IPS DF 19.7 (cell line): ENCODE results near the gene ECT2L.

ENCODE experiments used
- DNase-seq: peaks from one replicate; pipeline ENCODE4 v3.0.0-alpha.2; 2013; ENCODE audit warnings: low read depth, low spot score

Gene ECT2L, protein sequence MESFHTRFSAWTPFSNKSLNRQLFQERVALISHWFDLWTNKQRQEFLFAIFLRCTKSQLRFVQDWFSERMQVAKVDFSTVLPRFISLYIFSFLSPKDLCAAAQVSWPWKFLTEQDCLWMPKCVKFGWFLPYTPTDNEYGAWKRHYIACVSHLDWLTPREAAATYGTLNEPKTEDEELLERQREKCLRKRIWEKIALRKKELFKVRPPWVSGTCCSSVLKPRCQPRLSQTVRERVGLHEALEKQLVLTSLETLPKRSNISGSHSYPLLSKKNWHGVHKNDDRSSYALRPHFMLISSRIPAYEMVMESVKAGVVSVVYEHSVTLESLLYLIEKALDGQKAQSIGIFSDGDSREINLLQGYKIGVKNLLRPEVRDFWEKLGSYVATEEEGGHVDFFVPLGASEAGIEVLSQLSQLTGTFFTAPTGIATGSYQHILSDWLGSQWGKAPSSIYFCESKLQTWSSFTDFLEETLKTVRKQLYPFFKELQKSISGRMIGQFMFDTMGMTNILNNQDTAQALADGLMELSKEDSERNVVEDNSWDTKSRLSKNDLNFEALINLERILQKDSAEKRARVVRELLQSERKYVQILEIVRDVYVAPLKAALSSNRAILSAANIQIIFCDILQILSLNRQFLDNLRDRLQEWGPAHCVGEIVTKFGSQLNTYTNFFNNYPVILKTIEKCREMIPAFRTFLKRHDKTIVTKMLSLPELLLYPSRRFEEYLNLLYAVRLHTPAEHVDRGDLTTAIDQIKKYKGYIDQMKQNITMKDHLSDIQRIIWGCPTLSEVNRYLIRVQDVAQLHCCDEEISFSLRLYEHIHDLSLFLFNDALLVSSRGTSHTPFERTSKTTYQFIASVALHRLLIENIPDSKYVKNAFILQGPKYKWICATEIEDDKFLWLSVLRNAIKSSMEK

DNA sequence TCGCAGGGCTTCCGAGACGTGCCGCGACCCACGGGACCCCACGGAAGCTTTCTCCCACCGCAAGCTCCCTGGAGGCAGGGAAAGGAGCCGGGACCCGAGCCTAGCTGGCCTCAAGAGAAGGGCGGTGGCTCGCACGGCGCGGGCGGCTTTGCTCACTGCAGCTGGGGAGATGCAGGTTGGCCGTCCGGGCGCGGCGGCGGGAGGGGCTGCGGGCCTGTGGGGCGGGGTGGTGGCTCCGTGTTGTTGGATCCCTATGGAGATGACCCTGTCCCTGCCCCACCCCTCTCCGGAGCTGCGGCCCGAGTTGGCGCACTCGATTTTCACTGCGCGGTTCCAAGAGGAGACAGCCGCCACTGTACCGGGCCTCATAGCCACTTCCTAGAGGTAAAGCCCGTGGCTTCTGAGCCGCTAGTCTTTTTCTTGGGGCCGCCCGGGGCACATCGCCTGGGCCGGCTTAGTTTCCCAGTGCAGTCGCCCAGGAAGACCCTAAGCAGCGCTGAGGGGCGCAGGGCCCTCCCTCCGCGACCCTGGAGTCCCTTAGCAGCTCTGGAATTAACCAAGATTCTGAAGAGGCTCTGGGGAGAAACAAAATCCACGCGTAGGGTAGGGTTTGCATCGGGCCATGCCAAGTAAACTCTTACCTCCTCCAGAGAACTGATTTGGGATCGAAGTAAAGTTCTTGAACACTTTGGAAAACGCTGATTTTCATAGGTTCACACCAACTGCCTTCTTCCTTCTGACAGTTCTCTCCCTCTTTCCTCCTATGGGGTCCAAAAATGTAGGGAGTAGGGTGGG is at the start of gene ECT2L:
TSS of gene ECT2L (plus strand) at position 279 of the 795 bp plus-strand sequence. CDS start 17,188 bp downstream, outside the sequence.
- DNase-seq = no peak

DNA sequence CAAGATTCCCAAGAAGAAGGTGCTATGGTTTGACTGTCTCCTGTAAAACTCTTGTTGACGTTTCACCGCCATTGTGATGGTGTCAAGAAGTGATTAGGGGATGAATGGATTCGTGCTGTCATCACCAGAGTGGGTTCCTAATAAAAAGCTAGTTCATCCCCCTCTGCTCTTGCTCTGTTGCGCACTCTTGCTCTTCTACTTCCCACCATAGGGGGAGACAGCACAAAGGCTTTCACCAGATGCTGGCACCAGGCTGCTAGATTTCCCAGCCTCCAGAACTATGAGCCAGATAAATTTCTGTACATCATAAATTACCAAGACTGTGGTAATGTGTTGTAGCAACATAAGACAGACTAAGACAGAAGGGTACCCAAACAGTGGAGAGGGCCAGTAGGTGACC is 43.9 kb upstream of the ECT2L start:
- no peak for DNase-seq

DNA sequence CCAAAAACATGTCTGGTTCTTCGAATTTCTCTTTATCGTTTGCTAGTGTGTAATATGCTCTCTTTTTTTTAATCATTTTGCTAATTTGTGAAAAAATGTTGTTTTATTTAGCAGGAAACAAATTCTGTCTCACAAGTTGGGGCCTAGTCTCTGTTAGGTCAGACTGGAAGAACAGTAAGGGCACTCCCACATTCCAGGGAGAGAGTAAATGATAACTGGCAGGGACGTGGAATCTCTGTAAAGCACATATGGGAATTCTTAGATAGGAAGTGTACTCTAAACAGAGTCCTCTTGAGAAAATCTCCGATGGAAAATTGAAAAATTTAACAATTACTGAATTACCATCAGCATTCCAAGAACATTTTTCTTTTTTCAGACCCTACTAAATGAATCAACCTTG is 38.8 kb upstream of the ECT2L start:
- DNase-seq = no peak

DNA sequence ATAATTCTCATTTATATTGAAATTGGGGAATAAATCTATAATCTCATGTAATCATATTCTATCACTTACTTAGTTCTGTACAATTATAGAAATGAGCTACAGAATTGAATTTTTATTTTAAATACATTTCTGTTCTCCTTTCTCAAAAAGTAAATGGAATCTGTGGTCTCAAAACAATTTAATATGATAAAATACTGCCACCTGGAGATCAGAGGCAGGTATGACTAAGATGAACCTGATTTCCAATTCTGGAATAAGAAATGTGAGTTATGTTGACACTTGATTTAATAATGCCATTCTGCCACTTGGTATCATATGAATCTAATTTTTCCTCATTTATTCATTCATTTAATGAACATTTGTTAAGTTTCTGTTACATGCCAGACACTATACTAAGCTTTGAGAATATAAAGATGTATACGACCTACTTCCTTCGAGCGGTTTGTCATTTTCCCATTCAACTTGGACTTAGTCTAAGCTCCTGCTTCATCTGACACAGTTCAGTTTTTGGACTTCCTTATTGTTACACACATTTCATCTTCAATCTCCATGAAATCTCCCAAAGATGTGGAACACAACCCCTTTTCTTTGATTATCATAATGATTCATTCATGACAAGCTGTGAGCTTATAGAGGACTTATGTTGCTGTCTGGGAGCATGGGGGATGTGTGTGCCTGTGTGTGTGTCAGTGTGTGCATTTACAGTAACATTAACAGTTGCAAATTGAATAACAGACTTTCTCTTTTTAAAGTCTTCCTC is 29.8 kb upstream of the ECT2L start:
- DNase-seq = no peak

DNA sequence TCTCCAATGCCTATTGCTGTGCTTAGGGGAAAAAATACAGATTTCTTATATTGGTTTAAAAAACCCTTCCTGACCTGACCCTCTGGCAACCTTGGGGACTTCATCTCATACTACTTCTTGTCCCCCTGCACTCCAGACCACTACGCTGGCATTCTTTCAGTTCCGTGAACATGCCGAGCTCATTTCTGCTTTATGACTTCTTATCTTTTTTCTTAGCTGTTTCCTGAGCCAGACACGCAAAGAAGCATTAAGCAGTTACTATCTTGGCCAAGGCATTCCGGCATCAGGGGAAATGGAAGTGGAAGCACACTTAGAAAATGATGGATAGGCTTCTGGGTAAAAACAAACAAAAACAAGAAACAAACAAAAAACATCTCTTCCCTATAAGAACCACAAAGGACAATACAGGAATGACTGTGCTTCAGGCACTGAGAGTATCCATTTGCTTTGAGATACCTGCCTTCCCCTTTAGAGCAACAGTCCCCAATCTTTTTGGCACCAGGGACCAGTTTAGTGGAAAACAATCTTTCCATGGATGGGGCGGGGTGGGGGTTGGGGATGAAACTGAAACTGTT is 26.7 kb upstream of the ECT2L start:
- DNase-seq = no peak

DNA sequence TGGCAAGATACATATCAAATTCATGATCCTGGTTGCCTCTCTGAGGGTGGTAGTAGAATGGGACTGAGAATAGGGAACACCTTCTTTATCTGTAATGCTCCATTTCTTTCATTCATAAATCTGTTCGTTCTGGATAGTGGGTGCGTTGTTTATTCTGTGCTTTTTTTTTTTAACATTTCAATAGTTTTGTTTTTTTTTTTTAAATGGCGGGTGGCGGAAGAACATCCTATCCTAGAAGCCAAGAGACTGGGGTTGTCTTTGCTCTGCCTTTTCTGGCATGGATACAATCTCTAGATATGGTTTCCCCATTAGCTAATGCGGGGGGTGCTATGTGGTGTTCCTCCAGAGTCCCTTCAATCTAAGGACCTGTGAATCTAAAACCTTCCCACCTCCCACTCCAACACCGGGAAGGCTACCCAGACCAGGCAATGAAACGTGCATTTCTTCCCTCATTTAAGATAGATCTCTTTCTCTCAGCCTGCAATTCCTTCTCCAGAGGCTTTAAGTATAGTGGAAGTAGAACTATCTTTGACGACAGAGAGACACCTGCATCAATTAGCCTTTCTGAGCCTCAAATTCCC is 23.2 kb upstream of the ECT2L start:
- DNase-seq = no peak

DNA sequence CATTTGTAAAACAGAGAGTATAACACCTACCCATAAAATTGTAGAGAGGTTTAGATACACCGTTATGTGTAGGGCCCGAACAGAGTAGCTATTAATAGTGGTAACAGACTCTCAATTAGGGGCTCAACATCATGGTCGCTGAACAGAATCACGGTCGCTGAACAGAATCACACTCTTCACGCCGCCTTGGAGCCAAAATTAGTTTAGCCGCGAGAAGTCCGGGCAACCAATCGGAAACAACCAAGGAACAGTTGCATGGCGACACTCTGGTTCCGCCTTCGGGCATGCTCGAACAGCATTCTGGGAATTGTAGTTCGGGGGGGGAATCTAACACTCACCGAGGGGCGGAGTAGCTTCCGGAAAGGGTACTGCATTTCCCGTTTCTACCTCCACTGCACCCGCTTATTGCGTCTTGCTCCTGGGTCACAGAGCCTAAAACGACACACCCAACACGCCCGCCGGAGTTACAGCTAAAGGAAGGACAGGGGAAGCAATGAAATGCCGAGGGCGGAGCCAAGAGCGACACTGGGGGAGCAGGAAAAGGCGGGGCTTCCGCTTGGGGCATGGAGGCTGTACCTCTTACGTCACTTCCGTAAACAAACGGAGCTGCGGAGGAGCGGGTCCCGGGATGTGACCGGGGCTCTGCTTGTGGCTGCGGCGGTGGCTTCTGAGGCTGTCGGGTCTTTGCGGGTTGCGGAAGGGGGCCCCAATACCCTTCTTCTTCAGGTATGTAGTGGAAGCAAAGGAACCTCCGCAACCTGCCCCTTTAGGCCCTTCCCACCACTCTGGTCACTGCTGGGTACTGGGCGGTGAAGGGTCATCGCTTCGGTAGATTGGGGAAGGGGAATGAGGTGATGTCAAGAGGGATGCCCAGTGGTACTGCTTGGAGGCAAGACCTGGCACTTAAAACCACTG is 22.5 kb upstream of the ECT2L start, which contains the start of gene CCDC28A:
TSS of gene CCDC28A (plus strand) at position 593 of the 915 bp plus-strand sequence. CDS start 2,352 bp downstream, outside the sequence.
- DNase-seq = peak; percentile 88

DNA sequence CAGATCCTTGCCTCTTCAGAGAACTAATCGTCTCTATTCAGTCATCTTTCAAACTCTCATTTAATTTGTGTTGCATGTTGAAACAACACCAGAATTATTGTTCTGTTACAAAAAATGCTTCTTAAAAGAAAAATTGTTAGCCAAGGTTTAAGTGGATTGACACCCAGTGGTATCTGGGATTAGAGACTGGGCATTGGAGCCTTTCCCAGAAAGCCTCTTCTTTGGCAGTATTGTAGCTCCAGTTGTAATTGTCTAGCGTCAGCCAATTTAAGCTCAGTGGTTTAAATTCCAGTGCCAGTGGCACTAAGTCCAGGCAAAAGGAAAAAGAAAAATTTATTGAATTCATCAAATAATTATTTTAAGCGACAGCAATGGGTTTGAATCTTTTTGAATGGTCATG is 21.5 kb upstream of the ECT2L start:
- no peak for DNase-seq

DNA sequence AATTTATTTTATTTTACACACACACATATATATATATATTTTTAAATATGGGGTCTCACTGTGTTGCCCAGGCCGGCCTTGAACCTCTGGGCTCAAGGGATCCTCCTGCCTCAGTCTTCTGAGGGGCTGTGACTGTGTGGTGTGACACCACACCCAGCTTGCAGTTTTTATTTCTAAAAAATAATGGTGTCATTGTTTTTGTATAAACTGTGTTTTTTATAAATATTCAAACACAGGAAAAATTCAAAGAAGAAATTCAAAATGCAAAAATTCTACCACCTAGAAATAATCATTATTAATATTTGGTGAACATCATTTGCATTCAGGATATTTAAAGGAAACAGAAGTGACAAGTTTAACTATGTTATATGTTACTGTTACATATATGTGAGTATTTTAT is 19.2 kb upstream of the ECT2L start:
- DNase-seq = no peak

DNA sequence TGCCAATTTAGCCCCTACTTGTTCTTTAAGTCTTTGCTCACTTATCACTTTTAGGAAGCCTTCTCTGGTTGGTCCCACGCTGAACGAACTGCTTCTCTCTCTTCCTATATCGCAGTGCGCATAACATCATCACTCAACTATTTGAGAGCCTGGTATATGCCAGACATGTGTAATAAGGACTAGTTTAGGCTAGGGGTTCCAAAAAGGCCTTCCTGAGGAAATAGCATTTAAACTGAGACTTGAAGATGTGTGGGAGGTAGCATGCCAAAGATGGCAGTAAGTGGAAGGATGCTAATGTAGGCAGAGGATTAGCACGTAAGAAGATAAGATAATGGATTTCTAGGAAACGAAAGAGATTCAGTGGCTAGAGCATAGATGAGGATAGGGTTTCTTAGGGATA is 17.6 kb upstream of the ECT2L start:
- no peak for DNase-seq

DNA sequence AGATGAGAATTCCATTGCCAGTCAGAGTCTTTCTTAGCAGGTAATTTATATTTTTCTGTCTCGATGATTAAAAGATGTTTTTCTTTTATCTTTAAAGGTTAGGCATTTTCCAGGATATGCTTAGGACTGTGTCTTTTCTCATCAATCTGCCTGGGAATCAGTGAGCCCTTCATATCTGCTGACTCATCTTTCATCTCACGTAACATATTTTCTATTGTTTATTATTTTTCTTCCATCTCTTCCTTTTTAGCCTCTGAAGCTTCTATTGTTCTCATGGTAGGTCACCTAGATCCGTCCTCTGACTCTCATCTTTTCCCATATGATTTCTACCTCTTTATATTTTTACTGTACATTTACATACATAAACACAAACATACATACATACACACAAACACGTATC is 13.6 kb upstream of the ECT2L start:
- no peak for DNase-seq

DNA sequence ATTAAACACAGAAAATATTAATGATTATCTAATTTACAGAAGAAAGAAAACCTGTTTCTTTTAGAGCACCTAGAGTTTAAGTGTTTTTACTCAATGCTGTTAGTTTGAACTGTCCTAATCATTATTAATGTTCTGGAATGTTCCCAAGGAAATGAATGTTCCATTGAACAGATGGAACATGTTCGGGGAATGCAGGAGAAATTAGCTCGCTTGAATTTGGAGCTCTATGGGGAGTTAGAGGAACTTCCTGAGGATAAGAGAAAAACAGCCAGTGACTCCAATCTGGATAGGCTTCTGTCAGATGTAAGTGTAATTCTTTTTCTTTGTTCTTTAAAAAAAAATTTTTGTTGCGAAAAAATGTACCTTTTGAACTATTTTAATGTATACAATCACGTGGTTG is 10.8 kb upstream of the ECT2L start:
- no peak for DNase-seq

DNA sequence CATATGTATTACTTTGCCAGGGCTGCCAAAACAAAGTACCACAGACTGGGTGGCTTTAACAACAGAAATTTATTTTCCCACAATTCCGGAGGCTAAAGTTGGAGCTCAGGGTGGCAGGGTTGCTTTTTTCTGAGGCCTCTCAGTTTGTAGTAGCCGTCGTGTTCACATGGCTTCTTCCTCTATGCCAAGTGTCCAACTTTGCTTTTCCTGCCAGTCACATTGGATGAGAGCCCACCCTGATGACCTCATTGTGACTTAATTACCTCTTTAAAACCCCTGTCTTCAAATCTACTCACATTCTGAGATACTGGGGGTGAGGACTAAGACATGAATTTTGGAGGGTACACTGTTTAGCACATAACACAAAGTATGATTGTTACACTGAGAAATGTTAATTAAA is 9.9 kb upstream of the ECT2L start:
- DNase-seq = no peak

DNA sequence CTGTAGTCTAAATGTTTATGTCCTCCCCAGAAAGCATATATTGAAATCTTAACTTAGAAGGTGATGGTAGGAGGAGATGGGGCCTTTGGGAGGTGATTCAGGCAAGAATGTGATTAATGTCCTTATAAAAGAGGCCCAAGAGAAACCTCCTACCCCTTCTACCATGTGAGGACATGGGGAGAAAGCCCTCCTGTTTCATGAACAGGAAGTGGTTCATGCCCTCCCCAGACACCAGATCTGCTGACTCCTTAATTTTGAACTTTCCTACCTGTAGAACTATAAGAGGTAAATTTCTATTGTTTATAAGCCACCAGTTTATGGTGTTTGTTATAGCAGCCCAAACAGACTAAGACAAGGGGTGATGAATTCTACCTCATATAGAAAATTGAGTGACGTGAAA is 8.7 kb upstream of the ECT2L start:
- no peak for DNase-seq

DNA sequence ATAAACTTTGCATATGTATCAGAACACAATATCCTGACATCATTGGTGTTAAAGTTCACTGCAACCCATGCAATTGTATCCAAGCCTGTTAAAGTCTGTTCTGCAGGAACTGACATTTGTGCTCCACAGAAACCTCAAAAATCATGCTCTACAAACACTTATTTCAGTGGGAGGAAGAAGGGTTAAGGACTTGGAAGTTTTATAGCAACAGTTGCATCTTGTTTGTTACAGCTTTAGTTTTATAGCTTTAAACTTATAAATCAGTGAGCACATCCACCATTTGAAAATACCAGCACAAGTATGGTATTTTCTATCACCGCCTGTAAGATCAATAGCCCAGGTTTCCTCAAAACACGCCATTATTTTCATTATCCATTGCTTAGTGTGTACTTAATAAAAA is 884 bp downstream of the ECT2L start:
- no peak for DNase-seq

DNA sequence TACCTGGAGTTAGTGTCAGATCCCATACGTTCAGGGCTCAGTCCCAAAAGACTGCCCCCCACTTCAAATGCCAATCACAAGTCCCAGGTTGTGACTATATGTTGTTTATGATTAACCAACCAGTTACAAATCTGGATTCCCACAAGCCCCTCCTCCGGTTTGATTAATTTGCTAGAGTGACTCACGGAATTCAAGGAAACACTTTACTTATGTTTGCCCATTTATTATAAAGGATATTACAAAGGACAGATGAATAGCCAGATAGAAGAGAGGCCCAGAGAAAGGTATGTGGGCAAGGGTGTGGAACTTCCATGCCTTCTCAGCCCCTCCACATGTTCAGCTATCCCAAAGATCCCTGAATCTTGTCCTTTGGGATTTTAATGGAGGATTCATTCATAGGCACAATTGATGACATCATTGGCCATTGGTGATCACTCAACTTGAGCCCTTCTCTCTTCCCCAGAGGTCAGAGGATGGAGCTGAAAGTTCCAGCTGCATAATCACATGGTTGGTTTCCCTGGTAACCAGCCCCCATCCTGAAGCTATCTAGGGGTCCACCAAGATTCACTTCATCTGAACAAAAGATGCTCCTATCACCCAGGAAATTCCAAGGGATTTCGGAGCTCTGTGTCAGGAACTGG is 2.0 kb downstream of the ECT2L start:
- DNase-seq = no peak

DNA sequence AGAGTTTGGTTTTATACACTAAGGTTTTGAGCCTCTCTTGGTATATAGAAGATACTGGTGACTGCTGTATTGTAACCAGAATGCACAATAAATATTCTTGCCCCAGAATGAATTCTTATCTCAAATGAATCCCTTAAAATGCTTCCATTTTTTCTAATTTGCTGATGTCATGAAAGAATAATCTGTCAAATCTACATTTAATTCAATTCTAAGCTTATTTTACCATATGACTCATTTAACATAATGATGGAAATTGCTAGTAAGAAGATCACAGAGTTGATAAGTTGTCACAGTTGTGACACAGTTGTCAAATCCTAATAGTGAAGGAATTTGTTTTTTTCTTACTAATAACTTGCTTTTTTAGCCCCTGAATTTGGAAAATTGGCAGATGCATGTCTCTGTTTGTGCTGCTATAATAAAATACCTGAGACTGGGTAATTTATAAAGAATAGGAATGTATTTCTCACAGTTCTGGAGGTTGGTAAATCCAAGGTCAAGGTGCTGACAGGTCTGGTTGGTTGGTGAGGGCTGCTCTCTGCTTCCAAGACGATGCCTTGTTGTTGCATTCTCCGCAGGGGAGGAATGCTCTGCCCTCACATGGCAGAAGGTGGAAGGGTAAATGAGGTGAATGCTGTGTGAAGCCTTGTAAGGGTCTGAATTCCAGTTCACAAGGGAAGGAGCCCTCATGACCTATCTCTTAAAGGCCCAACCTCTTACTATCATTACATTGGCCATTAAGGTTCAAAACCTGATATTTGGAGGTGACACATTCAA is 4.7 kb downstream of the ECT2L start:
- DNase-seq = no peak

DNA sequence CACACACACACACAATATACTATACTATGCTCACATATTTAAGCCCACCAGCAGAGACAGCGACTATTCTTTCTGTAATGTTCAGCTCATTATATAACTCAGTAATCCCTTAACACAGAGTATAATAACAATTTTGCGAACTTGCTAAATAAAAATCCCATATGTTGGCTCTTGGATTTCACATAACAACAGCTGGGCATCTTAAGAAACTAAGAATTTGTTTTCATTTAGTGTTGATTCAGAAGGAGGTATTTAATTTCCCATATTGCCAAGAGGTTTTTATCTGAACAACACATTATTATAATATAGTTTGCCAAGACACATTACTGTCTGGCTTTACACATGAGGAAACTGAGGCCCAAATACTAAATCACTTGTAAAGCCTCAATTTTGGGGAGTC is 7.4 kb downstream of the ECT2L start:
- DNase-seq = no peak
